Karpas-422 (cell line): Measurements from ENCODE around the gene CMTM8. TPM values are rescaled to one million over a fixed set of nuclear protein-coding genes. Genes with fewer than 3 reads are reported as not detected.

Experiments used
- DNase-seq: peaks from one replicate; pipeline ENCODE4 v3.0.0-alpha.2; 2015
- H2AFZ ChIP-seq: fragments of 200-600 bp; sonication (generic); 2 replicates; pipeline ENCODE4 v1.6.1; 2014; ENCODE audit warnings: antibody characterized with exemption, low read length, mixed read lengths
- H3K27ac ChIP-seq: fragments of 200-600 bp; sonication (generic); 2 replicates; pipeline ENCODE4 v1.5.1; 2014; ENCODE audit warnings: mild to moderate bottlenecking, low read length, moderate library complexity
- H3K27me3 ChIP-seq: fragments of 200-600 bp; sonication (generic); 2 replicates; pipeline ENCODE4 v1.6.1; 2014; ENCODE audit warnings: low read length, mixed read lengths
- H3K36me3 ChIP-seq: fragments of 200-600 bp; sonication (generic); 2 replicates; pipeline ENCODE4 v1.6.1; 2014; ENCODE audit warnings: low read length, mixed read lengths; ENCODE audit not compliant: insufficient read depth
- H3K4me1 ChIP-seq: fragments of 200-600 bp; sonication (generic); 2 replicates; pipeline ENCODE4 v1.6.1; 2014; ENCODE audit warnings: mild to moderate bottlenecking, low read length, mixed read lengths
- H3K4me2 ChIP-seq: fragments of 200-600 bp; sonication (generic); 2 replicates; pipeline ENCODE4 v1.6.1; 2014; ENCODE audit warnings: low read length, low read depth, mild to moderate bottlenecking; ENCODE audit not compliant: poor library complexity, severe bottlenecking
- H3K4me3 ChIP-seq: fragments of 200-600 bp; sonication (generic); 2 replicates; pipeline ENCODE4 v1.5.1; 2014; ENCODE audit warnings: mild to moderate bottlenecking, antibody characterized with exemption, low read length, mixed read lengths
- H3K79me2 ChIP-seq: fragments of 200-600 bp; sonication (generic); 2 replicates; pipeline ENCODE4 v1.6.1; 2014; ENCODE audit warnings: mild to moderate bottlenecking, low read length, mixed read lengths
- H3K9ac ChIP-seq: fragments of 200-600 bp; sonication (generic); 2 replicates; pipeline ENCODE4 v1.6.0; 2014; ENCODE audit warnings: low read length
- H3K9me2 ChIP-seq: fragments of 200-600 bp; sonication (generic), shearing (Covaris generic); replicated peaks from 2 replicates; pipeline ENCODE4 v1.6.0; 2014; ENCODE audit warnings: mild to moderate bottlenecking, low read length, moderate library complexity; ENCODE audit not compliant: insufficient read depth
- H3K9me3 ChIP-seq: fragments of 300-700, 200-600 bp; sonication (generic); 2 replicates; pipeline ENCODE4 v1.6.1; 2014; ENCODE audit warnings: low read length, mixed read lengths
- H4K20me1 ChIP-seq: fragments of 200-600 bp; sonication (generic); 2 replicates; pipeline ENCODE4 v1.6.1; 2014; ENCODE audit warnings: mild to moderate bottlenecking, antibody characterized with exemption, low read length, low read depth; ENCODE audit not compliant: insufficient read depth
- total RNA-seq: library from RNA; depleted of rRNA; stranded (reverse); fragments of >200 nt; shearing (Covaris generic); gene quantifications from 2 replicates; pipeline ENCODE4 v1.2.3, GENCODE V29; 2014; ENCODE audit warnings: low replicate concordance

Gene CMTM8
- total RNA-seq, 1 experiment from 2014 or later = 0.19 TPM

DNA sequence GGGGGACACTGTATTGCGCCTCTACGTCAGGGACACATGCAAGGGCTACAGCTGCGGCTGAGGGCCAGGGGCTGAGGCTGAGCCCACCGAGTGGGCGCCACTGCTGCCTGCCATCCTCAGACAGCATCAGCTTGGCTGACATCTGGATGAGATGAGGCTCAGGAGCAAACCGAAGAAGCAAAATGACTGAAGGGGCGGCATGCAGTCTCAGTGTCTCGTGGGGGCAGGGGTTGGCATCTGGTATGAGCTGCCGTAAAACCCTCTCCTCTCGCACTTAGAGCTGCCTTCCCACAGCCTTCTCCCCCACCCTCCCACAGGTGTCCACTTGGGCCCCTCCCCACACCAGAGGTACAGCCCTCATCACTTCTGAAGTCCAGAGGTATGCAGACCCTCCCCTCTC is 129.0 kb downstream of the CMTM8 start:
- H3K9ac ChIP-seq = no peak overlapping the region
- H2AFZ ChIP-seq = no peak overlapping the region

GRCh38 chr3:32371461-32372212 is 133.2 kb downstream of the CMTM8 start:
- H3K27ac ChIP-seq = no peak overlapping the region
- no peak for DNase-seq
- H3K9me3 ChIP-seq = no peaks in the 10 kb centered on the region
- H3K4me2 ChIP-seq = no peak overlapping the region
- no peaks in the 10 kb centered on the region for H3K27me3 ChIP-seq
- no peaks in the 10 kb centered on the region for H3K4me1 ChIP-seq
- H3K9me2 ChIP-seq = no peaks in the 10 kb centered on the region
- no peak overlapping the region for H3K9ac ChIP-seq
- H3K36me3 ChIP-seq = no peaks in the 10 kb centered on the region
- H3K4me3 ChIP-seq = no peak overlapping the region
- no peaks in the 10 kb centered on the region for H3K79me2 ChIP-seq
- no peaks in the 10 kb centered on the region for H4K20me1 ChIP-seq
- H2AFZ ChIP-seq = no peak overlapping the region

More for the DNA sequence above, 129.0 kb downstream of the CMTM8 start:
- DNase-seq = no peak
- H3K79me2 ChIP-seq = no peaks in the 10 kb centered on the region
- H3K4me3 ChIP-seq = no peak overlapping the region
- no peaks in the 10 kb centered on the region for H3K9me3 ChIP-seq
- no peaks in the 10 kb centered on the region for H3K4me1 ChIP-seq
- no peaks in the 10 kb centered on the region for H3K27me3 ChIP-seq
- H3K36me3 ChIP-seq = no peaks in the 10 kb centered on the region
- no peaks in the 10 kb centered on the region for H4K20me1 ChIP-seq
- no peak overlapping the region for H3K4me2 ChIP-seq
- H3K27ac ChIP-seq = no peak overlapping the region
- no peaks in the 10 kb centered on the region for H3K9me2 ChIP-seq

DNA sequence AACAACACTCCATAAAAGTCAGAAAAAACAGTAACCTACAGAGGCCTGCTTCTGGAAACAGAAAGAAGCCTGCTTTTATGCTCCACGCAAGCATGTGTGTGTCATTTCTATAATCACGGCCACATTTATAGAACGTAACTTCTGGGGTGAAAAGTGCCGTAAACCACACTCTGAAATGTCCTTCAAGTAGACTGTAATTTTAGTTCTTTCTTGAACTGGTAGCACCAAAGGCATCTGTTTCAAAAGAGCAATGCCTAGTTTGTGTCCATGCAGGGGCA is 133.7 kb downstream of the CMTM8 start:
- Histone ChIP-seq H3K27ac (no peak overlapping the region), H3K9me2 (no peaks in the 10 kb centered on the region), H3K27me3 (no peaks in the 10 kb centered on the region), H3K4me3 (no peak overlapping the region), H3K36me3 (no peaks in the 10 kb centered on the region), H3K79me2 (no peaks in the 10 kb centered on the region), H3K4me2 (no peak overlapping the region), H3K4me1 (no peaks in the 10 kb centered on the region), H2AFZ (no peak overlapping the region), H4K20me1 (no peaks in the 10 kb centered on the region), H3K9me3 (no peaks in the 10 kb centered on the region), H3K9ac (no peak overlapping the region)
- no peak for DNase-seq

GRCh38 chr3:32373276-32373675 is 134.8 kb downstream of the CMTM8 start:
- Histone ChIP-seq H3K27me3 (no peaks in the 10 kb centered on the region), H3K4me1 (no peaks in the 10 kb centered on the region), H3K4me2 (no peak overlapping the region), H2AFZ (no peak overlapping the region), H3K27ac (no peak overlapping the region), H3K9me3 (no peaks in the 10 kb centered on the region), H3K9me2 (no peaks in the 10 kb centered on the region), H3K36me3 (no peaks in the 10 kb centered on the region), H4K20me1 (no peaks in the 10 kb centered on the region), H3K4me3 (no peak overlapping the region), H3K9ac (no peak overlapping the region), H3K79me2 (no peaks in the 10 kb centered on the region)
- no peak for DNase-seq

- H3K9me2 ChIP-seq = no peaks in the 10 kb centered on the region
- H4K20me1 ChIP-seq = no peaks in the 10 kb centered on the region
- H3K27me3 ChIP-seq = no peaks in the 10 kb centered on the region
Observed at GRCh38 chr3:32373844-32374243, 135.4 kb downstream of the CMTM8 start.

GRCh38 chr3:32374788-32375595 is 136.5 kb downstream of the CMTM8 start:
- no peak overlapping the region for H2AFZ ChIP-seq
- no peak overlapping the region for H3K4me3 ChIP-seq
- no peaks in the 10 kb centered on the region for H3K9me3 ChIP-seq
- H3K36me3 ChIP-seq = no peaks in the 10 kb centered on the region
- H3K79me2 ChIP-seq = no peaks in the 10 kb centered on the region
- H3K9ac ChIP-seq = no peak overlapping the region
- peak; percentile 89 for DNase-seq
- no peak overlapping the region for H3K4me2 ChIP-seq
- no peaks in the 10 kb centered on the region for H3K9me2 ChIP-seq
- H3K4me1 ChIP-seq = no peaks in the 10 kb centered on the region
- no peaks in the 10 kb centered on the region for H3K27me3 ChIP-seq
- H4K20me1 ChIP-seq = no peaks in the 10 kb centered on the region
- H3K27ac ChIP-seq = no peak overlapping the region

More at GRCh38 chr3:32373844-32374243, 135.4 kb downstream of the CMTM8 start:
- Histone ChIP-seq H3K4me2 (no peak overlapping the region), H3K9ac (no peak overlapping the region), H3K4me3 (no peak overlapping the region), H2AFZ (no peak overlapping the region), H3K9me3 (no peaks in the 10 kb centered on the region), H3K79me2 (no peaks in the 10 kb centered on the region), H3K36me3 (no peaks in the 10 kb centered on the region), H3K4me1 (no peaks in the 10 kb centered on the region), H3K27ac (no peak overlapping the region)
- no peak for DNase-seq

GRCh38 chr3:32375596-32375930 is 137.1 kb downstream of the CMTM8 start:
- no peak overlapping the region for H3K4me3 ChIP-seq
- H2AFZ ChIP-seq = no peak overlapping the region
- H3K4me1 ChIP-seq = no peaks in the 10 kb centered on the region
- no peaks in the 10 kb centered on the region for H3K9me3 ChIP-seq
- H3K27ac ChIP-seq = no peak overlapping the region
- H3K9me2 ChIP-seq = no peaks in the 10 kb centered on the region
- H3K79me2 ChIP-seq = no peaks in the 10 kb centered on the region
- H3K27me3 ChIP-seq = no peaks in the 10 kb centered on the region
- no peaks in the 10 kb centered on the region for H4K20me1 ChIP-seq
- H3K4me2 ChIP-seq = no peak overlapping the region
- H3K36me3 ChIP-seq = no peaks in the 10 kb centered on the region
- DNase-seq = no peak
- H3K9ac ChIP-seq = no peak overlapping the region

DNA sequence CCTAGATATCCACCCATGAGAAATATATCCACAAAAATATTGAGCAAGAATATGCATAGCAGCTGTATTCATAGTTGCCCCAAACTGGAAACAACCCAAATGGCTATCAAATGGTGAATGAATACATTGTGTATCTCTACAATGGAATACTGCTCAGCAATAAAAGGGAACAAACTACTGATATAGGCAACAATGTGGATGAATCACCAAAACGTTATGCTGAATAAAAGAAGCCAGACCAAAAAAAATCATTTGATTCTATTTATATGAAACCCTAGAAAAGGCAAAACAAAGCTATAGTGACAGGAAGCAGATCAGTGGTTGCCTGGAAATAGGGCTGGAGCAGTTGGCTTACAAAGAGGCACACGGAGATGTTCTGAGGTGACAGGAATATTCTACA is 137.6 kb downstream of the CMTM8 start:
- Histone ChIP-seq H3K36me3 (no peaks in the 10 kb centered on the region), H3K79me2 (no peaks in the 10 kb centered on the region), H2AFZ (no peak overlapping the region), H3K27me3 (no peaks in the 10 kb centered on the region), H3K4me2 (no peak overlapping the region), H3K4me3 (no peak overlapping the region), H3K9me2 (no peaks in the 10 kb centered on the region), H3K9me3 (no peaks in the 10 kb centered on the region), H3K4me1 (no peaks in the 10 kb centered on the region), H4K20me1 (no peaks in the 10 kb centered on the region), H3K27ac (no peak overlapping the region), H3K9ac (no peak overlapping the region)
- DNase-seq = no peak
